DMS53 (cell line): Measurements from ENCODE around the gene CALML4.

Experiments
- DNase-seq: peaks from one replicate; lab custom pipeline; 2025; lab: John Stamatoyannopoulos, UW

CALML4 gene

GRCh38 chr15:68145706-68146105, 59.4 kb downstream of the CALML4 start:
- no peak for DNase-seq

- no peak for DNase-seq
Measured at GRCh38 chr15:68143785-68144184, 61.3 kb downstream of the CALML4 start.

- DNase-seq, result no peak
Measured at GRCh38 chr15:68143129-68143528, 62.0 kb downstream of the CALML4 start.
